ENCODE data around the gene MIB2.

The MIB2 gene

GRCh38 chr1:1616838-1617237 lies 1.5 kb downstream of the MIB2 start:
- Mint-ChIP-seq H3K4me1 (peaks cover 24% of the 10 kb centered on the region), H3K27ac (peak overlapping the region; percentile 82), H3K4me3 (peak overlapping the region; percentile 80), H3K36me3 (ENCODE audit: low read depth) (peaks cover 9% of the 10 kb centered on the region), H3K9me3 (no peaks in the 10 kb centered on the region), H3K27me3 (no peaks in the 10 kb centered on the region)
- ATAC-seq (no peak), DNase-seq (no peak)

GRCh38 chr1:1617516-1617915 lies 2.2 kb downstream of the MIB2 start:
- ATAC-seq (no peak), DNase-seq (no peak)
- H3K9me3 Mint-ChIP-seq, result no peaks in the 10 kb centered on the region
- H3K4me1 Mint-ChIP-seq, result peaks cover 24% of the 10 kb centered on the region
- peak overlapping the region; percentile 65 for H3K27ac Mint-ChIP-seq
- peak overlapping the region; percentile 80 for H3K4me3 Mint-ChIP-seq
- H3K36me3 Mint-ChIP-seq (ENCODE audit: low read depth), result peaks cover 9% of the 10 kb centered on the region
- H3K27me3 Mint-ChIP-seq, result no peaks in the 10 kb centered on the region

DNA sequence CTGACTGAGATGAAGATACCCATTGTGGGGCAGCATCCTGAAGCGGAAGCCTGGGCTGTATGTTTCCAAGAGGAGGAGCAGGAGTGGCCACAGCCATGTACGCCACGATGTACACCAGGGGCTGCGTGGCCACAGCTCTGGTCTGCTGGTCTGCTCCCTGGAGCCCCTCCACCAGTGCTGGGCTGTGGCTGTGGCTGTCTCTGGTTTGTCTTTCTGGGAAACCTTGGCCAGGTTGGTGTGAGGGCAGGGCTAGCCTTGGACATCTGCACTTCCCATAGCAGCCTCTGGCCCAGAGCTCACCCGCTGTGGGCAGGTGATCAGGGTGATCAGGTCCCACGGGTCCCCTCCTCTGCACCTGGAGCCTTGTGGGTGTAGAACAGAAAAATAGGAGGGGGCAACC lies 2.6 kb downstream of the MIB2 start:
- no peak overlapping the region for H3K4me3 Mint-ChIP-seq

GRCh38 chr1:1618396-1619068 lies 3.2 kb downstream of the MIB2 start:
- no peaks in the 10 kb centered on the region for H3K27me3 Mint-ChIP-seq
- H3K4me3 Mint-ChIP-seq, result no peak overlapping the region
- no peak overlapping the region for H3K27ac Mint-ChIP-seq
- H3K4me1 Mint-ChIP-seq, result peaks cover 23% of the 10 kb centered on the region
- no peak for ATAC-seq
- DNase-seq, result no peak
- H3K9me3 Mint-ChIP-seq, result no peaks in the 10 kb centered on the region
- peaks cover 8% of the 10 kb centered on the region for H3K36me3 Mint-ChIP-seq (ENCODE audit: low read depth)

More for the DNA sequence above, 2.6 kb downstream of the MIB2 start:
- peaks cover 24% of the 10 kb centered on the region for H3K4me1 Mint-ChIP-seq
- peaks cover 9% of the 10 kb centered on the region for H3K36me3 Mint-ChIP-seq (ENCODE audit: low read depth)
- DNase-seq, result no peak
- H3K27ac Mint-ChIP-seq, result no peak overlapping the region
- ATAC-seq, result no peak
- H3K27me3 Mint-ChIP-seq, result no peaks in the 10 kb centered on the region
- no peaks in the 10 kb centered on the region for H3K9me3 Mint-ChIP-seq

DNA sequence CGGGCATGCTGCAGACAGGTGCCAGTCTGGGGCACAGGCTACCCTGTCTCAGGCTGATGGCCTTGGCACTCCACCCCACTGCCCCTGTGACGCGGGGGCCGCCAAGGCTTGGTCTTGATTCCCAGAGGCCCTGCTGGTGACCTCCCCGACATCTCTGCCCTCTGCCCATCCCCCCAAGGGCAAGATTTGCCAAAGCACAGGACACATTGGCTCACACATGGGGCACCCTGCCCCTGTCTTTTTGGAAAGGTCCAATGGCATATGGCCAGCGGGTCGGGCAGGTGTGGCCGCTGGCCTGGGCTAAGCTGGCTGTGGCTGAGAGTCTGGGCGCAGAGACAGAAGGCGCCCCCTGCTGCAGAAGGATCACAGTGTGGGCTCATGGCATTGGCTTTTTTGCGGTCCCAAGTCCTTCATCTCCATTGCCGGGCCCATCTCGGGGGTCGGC lies 4.6 kb downstream of the MIB2 start:
- no peak for ATAC-seq
- no peaks in the 10 kb centered on the region for H3K9me3 Mint-ChIP-seq
- no peak overlapping the region for H3K27ac Mint-ChIP-seq
- H3K4me1 Mint-ChIP-seq, result peaks cover 10% of the 10 kb centered on the region
- DNase-seq, result no peak
- H3K36me3 Mint-ChIP-seq (ENCODE audit: low read depth), result peaks cover 4% of the 10 kb centered on the region
- no peaks in the 10 kb centered on the region for H3K27me3 Mint-ChIP-seq
- H3K4me3 Mint-ChIP-seq, result no peak overlapping the region

GRCh38 chr1:1620433-1621139 lies 5.3 kb downstream of the MIB2 start:
- peaks cover 4% of the 10 kb centered on the region for H3K36me3 Mint-ChIP-seq (ENCODE audit: low read depth)
- no peak overlapping the region for H3K27ac Mint-ChIP-seq
- H3K4me3 Mint-ChIP-seq, result no peak overlapping the region
- H3K4me1 Mint-ChIP-seq, result peaks cover 8% of the 10 kb centered on the region
- H3K9me3 Mint-ChIP-seq, result no peaks in the 10 kb centered on the region
- H3K27me3 Mint-ChIP-seq, result no peaks in the 10 kb centered on the region
- ATAC-seq, result no peak
- no peak for DNase-seq

GRCh38 chr1:1621173-1622009 lies 6.1 kb downstream of the MIB2 start:
- H3K4me1 Mint-ChIP-seq, result peaks cover 8% of the 10 kb centered on the region
- peaks cover 4% of the 10 kb centered on the region for H3K36me3 Mint-ChIP-seq (ENCODE audit: low read depth)
- DNase-seq, result no peak
- no peaks in the 10 kb centered on the region for H3K27me3 Mint-ChIP-seq
- no peak overlapping the region for H3K27ac Mint-ChIP-seq
- H3K4me3 Mint-ChIP-seq, result no peak overlapping the region
- no peak for ATAC-seq
- H3K9me3 Mint-ChIP-seq, result no peaks in the 10 kb centered on the region

DNA sequence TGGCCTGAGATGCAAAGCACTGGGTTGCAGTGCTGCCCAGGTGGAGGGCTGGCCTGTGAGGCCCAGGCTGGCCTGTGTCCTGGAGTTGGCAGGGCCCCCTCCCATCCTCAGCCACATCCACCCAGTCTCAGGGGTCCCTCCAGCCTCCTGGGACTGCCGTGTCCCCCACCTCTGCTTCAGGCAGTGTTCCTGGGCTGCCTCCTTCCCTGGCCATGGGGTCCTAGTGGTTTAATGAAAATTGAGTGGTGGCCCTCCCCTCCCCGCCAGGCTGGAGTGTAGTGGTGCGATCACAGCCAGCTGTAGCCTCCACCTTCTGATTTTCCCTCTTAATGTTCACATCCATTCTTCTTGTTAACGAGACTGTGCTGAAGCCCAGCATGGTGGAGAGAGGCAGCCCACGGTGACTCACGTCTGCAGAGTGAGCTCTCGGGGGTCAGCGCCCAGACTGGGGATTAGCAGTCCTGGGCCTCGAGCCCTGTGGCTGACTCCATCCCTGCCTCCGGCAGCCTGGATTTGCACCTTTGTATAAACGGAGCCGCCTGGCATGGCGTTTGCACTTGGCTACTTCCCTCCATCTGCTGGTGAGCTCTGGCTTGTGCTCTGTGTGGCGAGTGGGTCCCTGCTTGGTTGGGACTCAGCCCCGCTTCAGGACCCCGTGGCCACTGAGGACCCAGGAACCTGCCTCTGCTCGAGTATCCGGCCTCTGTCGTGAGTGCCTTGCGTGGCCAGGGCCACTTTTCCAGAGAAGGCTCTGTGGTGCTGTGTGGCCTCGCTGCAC lies 6.9 kb downstream of the MIB2 start:
- no peak overlapping the region for H3K27ac Mint-ChIP-seq
- ATAC-seq, result no peak

DNA sequence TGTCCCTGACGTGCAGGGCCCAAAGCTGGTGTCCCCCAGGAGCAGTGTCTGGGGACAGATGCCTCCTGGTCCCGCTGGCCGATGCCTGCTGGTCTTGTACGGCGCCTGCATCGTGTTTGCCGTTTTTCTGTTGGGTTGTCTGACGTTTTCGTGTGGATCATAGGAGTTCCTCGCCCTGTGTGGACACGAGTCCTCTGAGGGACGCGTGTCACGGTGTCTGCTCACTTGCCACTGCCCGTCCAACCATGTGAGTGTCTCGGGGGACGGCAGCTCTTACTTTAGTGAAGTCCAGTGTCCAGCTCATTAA lies 7.4 kb downstream of the MIB2 start:
- no peaks in the 10 kb centered on the region for H3K4me1 Mint-ChIP-seq
- no peaks in the 10 kb centered on the region for H3K9me3 Mint-ChIP-seq
- ATAC-seq (no peak), DNase-seq (no peak)
- no peak overlapping the region for H3K27ac Mint-ChIP-seq
- H3K36me3 Mint-ChIP-seq (ENCODE audit: low read depth), result peaks cover under 1% of the 10 kb centered on the region
- no peaks in the 10 kb centered on the region for H3K27me3 Mint-ChIP-seq
- no peak overlapping the region for H3K4me3 Mint-ChIP-seq

More for the DNA sequence above, 6.9 kb downstream of the MIB2 start:
- peaks cover 4% of the 10 kb centered on the region for H3K36me3 Mint-ChIP-seq (ENCODE audit: low read depth)
- no peak for DNase-seq
- H3K4me3 Mint-ChIP-seq, result no peak overlapping the region
- H3K27me3 Mint-ChIP-seq, result no peaks in the 10 kb centered on the region
- H3K9me3 Mint-ChIP-seq, result no peaks in the 10 kb centered on the region
- peaks cover 3% of the 10 kb centered on the region for H3K4me1 Mint-ChIP-seq

GRCh38 chr1:1623181-1623630 lies 7.9 kb downstream of the MIB2 start:
- Mint-ChIP-seq H3K9me3 (no peaks in the 10 kb centered on the region), H3K27ac (no peak overlapping the region), H3K4me3 (no peak overlapping the region), H3K27me3 (no peaks in the 10 kb centered on the region), H3K4me1 (no peaks in the 10 kb centered on the region), H3K36me3 (ENCODE audit: low read depth) (no peaks in the 10 kb centered on the region)
- no peak for ATAC-seq
- no peak for DNase-seq

DNA sequence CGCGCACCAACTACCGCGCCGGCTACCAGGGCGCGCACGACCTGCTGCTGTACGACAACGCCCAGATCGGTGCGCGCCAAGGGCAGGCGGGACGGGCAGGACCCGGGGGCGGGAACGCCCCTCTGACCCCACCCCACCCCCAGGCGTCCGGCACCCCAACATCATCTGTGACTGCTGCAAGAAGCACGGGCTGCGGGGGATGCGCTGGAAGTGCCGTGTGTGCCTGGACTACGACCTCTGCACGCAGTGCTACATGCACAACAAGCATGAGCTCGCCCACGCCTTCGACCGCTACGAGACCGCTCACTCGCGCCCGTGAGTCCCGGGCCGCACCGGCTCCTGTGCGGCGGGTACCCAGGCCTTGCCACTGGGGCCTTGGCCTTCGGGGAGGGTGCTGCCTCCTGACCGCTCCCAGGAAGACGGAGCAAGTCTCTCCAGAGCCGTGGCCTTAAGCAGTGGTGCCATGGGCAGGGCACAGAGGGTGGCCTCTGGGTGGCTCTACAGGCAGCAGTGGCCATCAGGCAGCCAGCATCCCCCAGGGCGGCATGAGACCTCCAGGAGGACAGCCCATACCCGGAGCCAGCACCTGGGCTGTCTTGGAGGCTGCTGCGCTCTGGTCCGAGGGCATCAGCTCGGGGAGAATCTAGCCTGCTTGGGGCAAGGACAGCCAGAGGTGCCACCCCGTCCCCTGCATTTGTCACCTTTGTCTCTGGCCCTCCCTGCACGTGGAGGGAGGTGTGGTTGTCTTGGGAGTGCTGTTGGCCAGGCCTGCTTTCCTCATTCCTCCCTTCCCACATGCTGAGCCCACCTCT lies 8.5 kb downstream of the MIB2 start:
- Mint-ChIP-seq H3K27ac (no peak overlapping the region), H3K27me3 (no peaks in the 10 kb centered on the region), H3K9me3 (no peaks in the 10 kb centered on the region), H3K36me3 (ENCODE audit: low read depth) (no peaks in the 10 kb centered on the region), H3K4me1 (no peaks in the 10 kb centered on the region), H3K4me3 (no peak overlapping the region)
- DNase-seq (no peak), ATAC-seq (no peak)

GRCh38 chr1:1624443-1625403 lies 9.4 kb downstream of the MIB2 start:
- no peaks in the 10 kb centered on the region for H3K36me3 Mint-ChIP-seq (ENCODE audit: low read depth)
- H3K27me3 Mint-ChIP-seq, result no peaks in the 10 kb centered on the region
- DNase-seq (no peak), ATAC-seq (no peak)
- H3K4me3 Mint-ChIP-seq, result no peak overlapping the region
- no peak overlapping the region for H3K27ac Mint-ChIP-seq
- peaks cover under 1% of the 10 kb centered on the region for H3K4me1 Mint-ChIP-seq
- H3K9me3 Mint-ChIP-seq, result no peaks in the 10 kb centered on the region

- Mint-ChIP-seq H3K36me3 (ENCODE audit: low read depth) (peaks cover 2% of the 10 kb centered on the region), H3K9me3 (no peaks in the 10 kb centered on the region), H3K27ac (no peak overlapping the region), H3K27me3 (peaks cover 2% of the 10 kb centered on the region), H3K4me1 (peaks cover 5% of the 10 kb centered on the region), H3K4me3 (no peak overlapping the region)
- DNase-seq (no peak), ATAC-seq (no peak)
These were observed 10.1 kb downstream of the MIB2 start for GRCh38 chr1:1625404-1625775.
